HepG2 (cell line): ENCODE measurements around the gene UAP1. TPM values are rescaled to one million over a fixed set of nuclear protein-coding genes. Genes with fewer than 3 reads are reported as not detected.
A peak's percentile ranks its signal among the peaks of the same experiment; 100 is the strongest.

Experiments
- ERF ChIP-seq: IDR thresholded peaks from 2 replicates; pipeline ENCODE4 v1.6.1; 2018; ENCODE audit warnings: missing biosample characterization, missing genetic modification reagents
- FOXP1 ChIP-seq, 2 experiments: fragments of 450-650 bp in 1 of 2; IDR thresholded peaks; 2 replicates each; pipeline ENCODE4 v1.6.1; 2017 to 2018; ENCODE audit warnings: antibody characterized with exemption in 1 of 2
- HMGXB4 ChIP-seq, 2 experiments: sonication (generic) in 1 of 2; formaldehyde crosslinking in 1 of 2; IDR thresholded peaks; 2 replicates each; pipeline versions ENCODE4 v1.4.0 to v1.6.1; 2018 to 2020; ENCODE audit warnings: missing genetic modification reagents in 2 of 2, borderline replicate concordance in 1 of 2, low read depth in 1 of 2, mild to moderate bottlenecking in 1 of 2, missing biosample characterization in 1 of 2
- IKZF5 ChIP-seq: IDR thresholded peaks from 2 replicates; pipeline ENCODE4 v1.6.1; 2018; ENCODE audit warnings: missing genetic modification reagents, mild to moderate bottlenecking, missing compliant biosample characterization
- KDM1A ChIP-seq: IDR thresholded peaks from 2 replicates; pipeline ENCODE4 v1.6.1; 2016; ENCODE audit warnings: missing compliant biosample characterization
- MED1 ChIP-seq: sonication (generic); formaldehyde crosslinking; IDR thresholded peaks from 2 replicates; pipeline ENCODE4 v1.4.0; 2020; ENCODE audit warnings: missing genetic modification reagents
- NONO ChIP-seq, 2 experiments: fragments of 450-650 bp in 1 of 2; sonication (generic) in 1 of 2; formaldehyde crosslinking in 1 of 2; IDR thresholded peaks in 1 of 2; conservative IDR thresholded peaks in 1 of 2; 2 replicates each; pipeline versions ENCODE4 v1.6.1 to v1.8.0; 2017 to 2022; ENCODE audit warnings: mild to moderate bottlenecking in 1 of 2, missing genetic modification reagents in 1 of 2, moderate library complexity in 1 of 2
- PREB ChIP-seq: sonication (generic); formaldehyde crosslinking; IDR thresholded peaks from 2 replicates; pipeline ENCODE4 v1.4.0; 2020; ENCODE audit warnings: missing genetic modification reagents
- REST ChIP-seq, 2 experiments: IDR thresholded peaks; 2 replicates each; pipeline ENCODE4 v1.6.1; 2011 to 2012; ENCODE audit warnings: low read length in 2 of 2, borderline replicate concordance in 1 of 2, low read depth in 1 of 2, mild to moderate bottlenecking in 1 of 2, moderate library complexity in 1 of 2
- SMYD3 ChIP-seq: sonication (generic); formaldehyde crosslinking; IDR thresholded peaks from 2 replicates; pipeline ENCODE4 v1.8.1; 2023; ENCODE audit warnings: mild to moderate bottlenecking, missing genetic modification reagents
- STAG1 ChIP-seq: sonication (generic); formaldehyde crosslinking; IDR thresholded peaks from 2 replicates; pipeline ENCODE4 v1.4.0; 2020; ENCODE audit warnings: missing genetic modification reagents
- TBX3 ChIP-seq: fragments of 450-650 bp; IDR thresholded peaks from 2 replicates; pipeline ENCODE4 v1.6.1; 2017; ENCODE audit warnings: antibody characterized with exemption, mild to moderate bottlenecking, inconsistent platforms, borderline replicate concordance
- ZNF264 ChIP-seq: sonication (generic); formaldehyde crosslinking; IDR thresholded peaks from 2 replicates; pipeline ENCODE4 v1.4.0; 2020; ENCODE audit warnings: missing genetic modification reagents
- ZNF280D ChIP-seq: sonication (generic); formaldehyde crosslinking; IDR thresholded peaks from 2 replicates; pipeline ENCODE4 v1.5.1; 2020; ENCODE audit warnings: mild to moderate bottlenecking, missing genetic modification reagents
- ZNF317 ChIP-seq: sonication (generic); formaldehyde crosslinking; IDR thresholded peaks from 2 replicates; pipeline ENCODE4 v1.5.0; 2020; ENCODE audit warnings: mild to moderate bottlenecking, missing genetic modification reagents
- ZNF331 ChIP-seq: sonication (generic); formaldehyde crosslinking; IDR thresholded peaks from 2 replicates; pipeline ENCODE4 v1.4.0; 2020; ENCODE audit warnings: missing genetic modification reagents
- ZNF776 ChIP-seq: sonication (generic); formaldehyde crosslinking; IDR thresholded peaks from 2 replicates; pipeline ENCODE4 v1.4.0; 2020; ENCODE audit warnings: mild to moderate bottlenecking, missing genetic modification reagents
- polyA plus RNA-seq, 8 experiments: library from polyadenylated mRNA; depleted of rRNA in 3 of 8; stranded (reverse) in 7 of 8; unstranded in 1 of 8; fragments of >200 nt; fragmentation: Illumina TruSeq in 4 of 8; extraction: Trizol in 4 of 8; gene quantifications; 2 replicates each; pipeline versions ENCODE4 v1.2.1 to v1.2.3, GENCODE V29; 2011 to 2016; ENCODE audit warnings: low read depth in 4 of 8, missing spikeins in 1 of 8, mixed read lengths in 1 of 8; ENCODE audit not compliant: insufficient read depth in 1 of 8
- total RNA-seq, 5 experiments: library from RNA; depleted of rRNA; stranded (reverse); fragments of >200 nt; fragmentation: Illumina TruSeq; extraction: Trizol; gene quantifications; 2 replicates each; pipeline ENCODE4 v1.2.3, GENCODE V29; 2016; ENCODE audit warnings: low read depth in 1 of 5

UAP1 gene
- total and polyA plus RNA-seq, 2 of the 13 experiments (the other 11 are each of a cell fraction or from before 2014, with no cell fraction given) = 48.4 to 117 TPM

- TF ChIP-seq ZNF280D (CRISPR knock-in tag) (peak; percentile 81; the same call in 1 of the 2 replicates), ZNF317 (CRISPR knock-in tag) (no peak), ERF (CRISPR knock-in tag) (peak; percentile 78), ZNF264 (CRISPR knock-in tag) (peak; percentile 33; the same call in 1 of the 2 replicates), FOXP1 (IDR thresholded peaks at IDR 0.05) (peak; percentile 89), FOXP1 (CRISPR knock-in tag; IDR thresholded peaks at IDR 0.05) (peak; percentile 95), KDM1A (CRISPR knock-in tag) (peak; percentile 77), HMGXB4 (CRISPR knock-in tag; IDR thresholded peaks at IDR 0.05; ENCODE audit: borderline replicate concordance in 1 of 2, low read depth in 1 of 2) (peak in 1 of 2 experiments; percentile 61; a peak in 3 of 4 replicates), PREB (CRISPR knock-in tag) (no peak), STAG1 (CRISPR knock-in tag) (0 out of 2 replicates have a peak, but pooled peaks have one; percentile 3), NONO (IDR thresholded peaks at IDR 0.05) (no peak), NONO (CRISPR knock-in tag; conservative IDR thresholded peaks at IDR 0.05) (0 out of 2 replicates have a peak, but pooled peaks have one; percentile 21), MED1 (CRISPR knock-in tag) (peak; percentile 85), REST (IDR thresholded peaks at IDR 0.05; ENCODE audit: borderline replicate concordance in 1 of 2, low read depth in 1 of 2, low read length in 2 of 2) (0 out of 4 replicates have a peak, but pooled peaks of 1 of the 2 experiments have one; percentile 43), ZNF331 (CRISPR knock-in tag) (peak; percentile 86), IKZF5 (peak; percentile 80; the same call in 1 of the 2 replicates), SMYD3 (no peak), ZNF776 (0 out of 2 replicates have a peak, but pooled peaks have one; percentile 24), TBX3 (peak; percentile 42; the same call in 1 of the 2 replicates)
Observed at GRCh38 chr1:162560303-162561036, 1.1 kb upstream of the UAP1 start (continued).
